Heart right ventricle (tissue), 16 donors: ENCODE results near the gene VPS13D. TPM values are rescaled to one million over a fixed set of nuclear protein-coding genes. Genes with fewer than 3 reads are reported as not detected.
"Not testable (repeated sequence)": the region's sequence is repeated elsewhere in the genome, so short reads cannot be mapped to it uniquely, and the experiment has no call there.

Experiments used
- ATAC-seq, 8 donors: fragments of 200-7000 bp; cut with Tn5 transposase; one replicate each; pipeline ENCODE4 v1.9.1; 2020; ENCODE audit warnings: mild to moderate bottlenecking in 8 of 8, moderate library complexity in 8 of 8, moderate number of reproducible peaks in 1 of 8
- DNase-seq, 2 donors: peaks; one replicate each; pipeline ENCODE4 v3.0.0-alpha.2; 2020
- H3K27ac ChIP-seq, 10 donors: fragments of 200-600 bp; sonication (generic) in 2 of 10; one replicate each; pipeline versions ENCODE4 v1.5.0 to v1.8.0; 2020 to 2022; ENCODE audit warnings: mild to moderate bottlenecking in 3 of 10
- H3K27me3 ChIP-seq, 7 donors: fragments of 200-600 bp; one replicate each; pipeline ENCODE4 v1.8.0; 2021 to 2022; ENCODE audit warnings: mild to moderate bottlenecking in 2 of 7
- H3K36me3 ChIP-seq, 9 donors: fragments of 200-600 bp; sonication (generic) in 1 of 9; one replicate each; pipeline versions ENCODE4 v1.5.0 to v1.8.0; 2020 to 2022; ENCODE audit warnings: mild to moderate bottlenecking in 2 of 9
- H3K4me1 ChIP-seq, 9 donors: fragments of 200-600 bp; sonication (generic) in 1 of 9; one replicate each; pipeline versions ENCODE4 v1.5.0 to v1.8.0; 2020 to 2022; ENCODE audit warnings: mild to moderate bottlenecking in 4 of 9
- H3K4me3 ChIP-seq, 10 donors: fragments of 200-600 bp; sonication (generic) in 2 of 10; one replicate each; pipeline versions ENCODE4 v1.5.0 to v1.8.0; 2020 to 2022; ENCODE audit warnings: mild to moderate bottlenecking in 7 of 10, moderate library complexity in 2 of 10
- H3K9me3 ChIP-seq, 11 donors: fragments of 200-600 bp in 10 of 11; sonication (generic) in 2 of 11; one replicate each; pipeline versions ENCODE4 v1.5.0 to v1.8.0; 2013 to 2022; ENCODE audit warnings: mild to moderate bottlenecking in 2 of 11, control low read depth in 1 of 11, moderate library complexity in 1 of 11
- WGBS, 2 donors: extraction: QIAGEN DNeasy Blood & Tissue Kit; methylation state at CpG; one replicate each; pipeline ENCODE4 v1.1.7; 2013; ENCODE audit warnings: inconsistent platforms in 1 of 2; 5-methylcytosine and 5-hydroxymethylcytosine counted together
- intact Hi-C, 10 donors: fragments of 100-400 bp; cut with DNase I; formaldehyde crosslinking; loops; one replicate each; pipeline versions ENCODE4 v1.11.1 to v1.14.2; 2022
- polyA plus RNA-seq, 2 donors: library from polyadenylated mRNA; stranded (reverse); fragments of 200-250 nt; gene quantifications; one replicate each; pipeline ENCODE4 v1.2.3, GENCODE V29; 2013
- total RNA-seq, 10 donors: library from RNA; stranded (reverse); fragmentation: NEBNext Ultra II Directional in 3 of 10; extraction: Animal tissue kit (Norgen Biotek cat#: 25700) in 3 of 10; gene quantifications; one replicate each; pipeline versions ENCODE4 v1.2.1 to v1.2.4, GENCODE V29; 2021 to 2023
- TF ChIP-seq, protein P1 (sequence below), 9 donors: fragments of 200-600 bp; sonication (generic) in 2 of 9; IDR thresholded peaks; one replicate each; pipeline versions ENCODE4 v1.5.0 to v1.8.0; 2021 to 2022; ENCODE audit warnings: antibody characterized with exemption in 9 of 9, mild to moderate bottlenecking in 5 of 9, moderate library complexity in 1 of 9
- donor health status: Arrhythmogenic right ventricular cardiomyopathy.
- donor health status: ischemic (EF 13 %, LVEDD 7.1; RV severe dilation, severe dysfunction).
- donor health status: healthy with polysubstance abuse.
- donor health status: DM: no; HTN: yes; CAD: no.
- donor health status: DM: no; HTN: no; CAD: no.
- donor health status: ischemic (EF 25% LVEDD 6.9; RV normal size, moderate dysfunction).
- donor health status: ischemic (EF 25% LVEDD 5.7; RV mildly dilated, moderate dysfunction).
- donor health status: healthy.
- donor health status: DM: yes; HTN: yes; CAD: no.
- donor health status: Ischemic cardiomyopathy.
- donor health status: ischemic (EF 35%, LVEDD 5.7; RV mildly dilated, moderate dysfunction).
- donor health status: nonischemic (EF 11% LVEDD 7.7; RV severe dilation, severe dysfunction).
- donor health status: DM: yes; HTN: yes; CAD: no.
- donor health status: PGD.
- donor health status: ischemic (EF 29% LVEDD 5.4; RV normal size, mild dysfunction).
- donor health status: nonischemic (EF 23%, LVEDD 6.1; RV moderate dilation, normal function).

Gene VPS13D
- total and polyA plus RNA-seq, 12 donors = 36.9 to 161 (median 83.3) TPM

DNA sequence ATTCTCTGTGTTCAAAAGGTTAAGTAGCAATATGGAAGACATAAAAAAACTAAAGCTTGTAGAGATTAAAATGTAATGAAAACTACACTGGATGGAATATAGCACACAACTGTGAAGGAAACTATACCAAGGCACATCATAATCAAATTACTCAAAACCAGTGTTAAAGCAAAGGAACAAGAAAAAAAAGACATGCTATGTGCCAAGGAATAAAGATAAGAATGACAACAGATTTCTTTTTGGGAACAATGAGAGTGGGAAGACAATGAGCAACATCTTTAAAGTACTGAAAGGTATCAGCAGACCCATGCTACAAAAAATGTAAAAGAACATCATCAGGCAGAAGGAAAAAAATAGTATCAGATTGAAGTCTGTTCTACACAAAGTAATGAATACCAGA is 157.8 kb downstream of the VPS13D start:
- H3K4me3 ChIP-seq = no peak overlapping the region
- intact Hi-C loops = loop anchor here in 1 of 10 donors (10.0 kb wide), 1 partner anchor 63 kb away; no protein-coding TSS in a partner anchor

DNA sequence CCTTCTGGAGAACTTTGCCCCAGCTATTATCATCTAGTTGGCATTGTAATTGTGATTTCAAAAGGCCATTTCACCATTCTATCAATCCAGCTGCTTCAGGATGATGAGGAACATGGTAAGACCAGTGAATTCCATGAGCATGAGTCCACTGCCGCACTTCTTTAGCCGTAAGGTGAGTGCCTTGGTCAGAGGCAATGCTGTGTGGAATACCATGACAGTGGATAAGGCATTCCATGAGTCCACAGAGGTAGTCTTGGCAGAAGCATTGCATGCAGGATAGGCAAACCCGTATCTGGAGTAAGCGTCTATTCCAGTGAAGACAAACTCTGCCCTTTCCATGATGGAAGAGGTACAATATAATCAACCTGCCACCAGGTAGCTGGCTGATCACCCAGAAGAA is 160.5 kb downstream of the VPS13D start:
- peaks cover 0 to 22% (median 0%) of the 10 kb centered on the region in 11 donors for H3K9me3 ChIP-seq
- H3K27ac ChIP-seq, ATAC-seq, DNase-seq, H3K4me1 ChIP-seq, intact Hi-C loops, H3K27me3 ChIP-seq, H3K4me3 ChIP-seq: not testable (repeated sequence)
- 98 to 100% methylated on average over 4 of the region's 4 CpGs for WGBS, 2 donors
- peaks cover 0 to 96% (median 51%) of the 10 kb centered on the region in 9 donors for H3K36me3 ChIP-seq

More for the DNA sequence above, 157.8 kb downstream of the VPS13D start:
- Histone ChIP-seq H3K9me3 (peaks cover 0 to 22% (median 0%) of the 10 kb centered on the region in 11 donors), H3K27ac (no peak overlapping the region), H3K4me1 (no peaks in the 10 kb centered on the region), H3K27me3 (no peaks in the 10 kb centered on the region), H3K36me3 (peaks cover 0 to 100% (median 74%) of the 10 kb centered on the region in 9 donors)
- TF ChIP-seq, protein P1, sequence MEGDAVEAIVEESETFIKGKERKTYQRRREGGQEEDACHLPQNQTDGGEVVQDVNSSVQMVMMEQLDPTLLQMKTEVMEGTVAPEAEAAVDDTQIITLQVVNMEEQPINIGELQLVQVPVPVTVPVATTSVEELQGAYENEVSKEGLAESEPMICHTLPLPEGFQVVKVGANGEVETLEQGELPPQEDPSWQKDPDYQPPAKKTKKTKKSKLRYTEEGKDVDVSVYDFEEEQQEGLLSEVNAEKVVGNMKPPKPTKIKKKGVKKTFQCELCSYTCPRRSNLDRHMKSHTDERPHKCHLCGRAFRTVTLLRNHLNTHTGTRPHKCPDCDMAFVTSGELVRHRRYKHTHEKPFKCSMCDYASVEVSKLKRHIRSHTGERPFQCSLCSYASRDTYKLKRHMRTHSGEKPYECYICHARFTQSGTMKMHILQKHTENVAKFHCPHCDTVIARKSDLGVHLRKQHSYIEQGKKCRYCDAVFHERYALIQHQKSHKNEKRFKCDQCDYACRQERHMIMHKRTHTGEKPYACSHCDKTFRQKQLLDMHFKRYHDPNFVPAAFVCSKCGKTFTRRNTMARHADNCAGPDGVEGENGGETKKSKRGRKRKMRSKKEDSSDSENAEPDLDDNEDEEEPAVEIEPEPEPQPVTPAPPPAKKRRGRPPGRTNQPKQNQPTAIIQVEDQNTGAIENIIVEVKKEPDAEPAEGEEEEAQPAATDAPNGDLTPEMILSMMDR (IDR thresholded peaks at IDR 0.05) = no peak
- ATAC-seq = no peak
- no peak for DNase-seq

DNA sequence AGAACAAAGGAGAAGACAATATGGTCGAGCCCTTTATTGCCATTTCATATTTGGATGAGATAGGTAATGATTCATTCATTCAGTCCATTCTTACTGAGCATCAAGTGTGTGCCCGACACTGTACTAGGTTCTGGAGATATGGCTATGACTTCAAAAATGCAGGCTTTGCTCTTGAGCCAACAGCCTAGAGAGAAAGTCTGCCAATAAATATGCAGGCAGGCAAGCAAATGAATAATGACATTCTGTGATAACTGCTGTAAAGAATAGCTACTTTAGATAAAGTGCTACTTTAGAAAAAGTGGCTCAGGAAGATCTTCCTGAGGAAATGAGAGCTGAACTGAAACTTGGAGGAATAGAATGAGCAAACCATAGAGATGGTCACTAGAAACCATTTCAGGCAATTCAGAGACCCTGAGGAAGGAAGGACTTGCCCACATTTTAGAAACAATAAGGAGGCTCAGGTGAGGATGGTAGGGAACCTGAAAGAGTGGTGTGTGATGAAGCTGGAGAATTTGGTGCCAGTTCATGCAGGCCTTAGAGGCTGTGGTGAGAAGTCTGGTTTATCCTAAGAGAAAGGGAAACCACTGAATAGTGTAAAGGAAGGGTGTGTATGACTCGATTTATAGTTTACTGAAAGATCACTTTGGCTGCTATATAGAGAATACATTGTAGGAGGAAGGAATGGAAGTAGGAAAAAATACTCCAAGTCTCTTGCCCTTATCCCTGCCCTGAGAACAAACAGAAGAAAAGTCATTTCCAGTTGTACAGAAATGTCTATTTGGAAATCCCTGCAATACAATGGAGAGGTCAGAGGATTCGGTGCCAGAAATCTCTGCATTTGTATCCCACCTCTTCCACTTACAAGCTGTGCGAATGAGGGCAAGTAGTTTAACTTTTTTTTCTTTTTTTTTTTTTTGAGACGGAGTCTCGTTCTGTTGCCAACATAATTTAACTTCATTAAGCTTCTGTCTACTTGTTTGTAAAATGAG is 167.9 kb downstream of the VPS13D start:
- peaks cover 0 to 77% (median 15%) of the 10 kb centered on the region in 9 donors for H3K36me3 ChIP-seq
- intact Hi-C loops = no loop called here
- ATAC-seq (peak in 4 of 8 donors; percentile 24 to 54 (median 33)), DNase-seq (no peak)
- H3K4me3 ChIP-seq = no peak overlapping the region
- TF ChIP-seq, protein P1 (IDR thresholded peaks at IDR 0.05) = no peak
- 62 to 71% methylated on average over 7 of the region's 7 CpGs for WGBS, 2 donors
- peaks cover 5 to 22% (median 12%) of the 10 kb centered on the region in 9 donors for H3K4me1 ChIP-seq
- no peaks in the 10 kb centered on the region for H3K27me3 ChIP-seq
- peak overlapping the region in 2 of 10 donors; percentile 7 to 46 for H3K27ac ChIP-seq
- no peaks in the 10 kb centered on the region for H3K9me3 ChIP-seq

DNA sequence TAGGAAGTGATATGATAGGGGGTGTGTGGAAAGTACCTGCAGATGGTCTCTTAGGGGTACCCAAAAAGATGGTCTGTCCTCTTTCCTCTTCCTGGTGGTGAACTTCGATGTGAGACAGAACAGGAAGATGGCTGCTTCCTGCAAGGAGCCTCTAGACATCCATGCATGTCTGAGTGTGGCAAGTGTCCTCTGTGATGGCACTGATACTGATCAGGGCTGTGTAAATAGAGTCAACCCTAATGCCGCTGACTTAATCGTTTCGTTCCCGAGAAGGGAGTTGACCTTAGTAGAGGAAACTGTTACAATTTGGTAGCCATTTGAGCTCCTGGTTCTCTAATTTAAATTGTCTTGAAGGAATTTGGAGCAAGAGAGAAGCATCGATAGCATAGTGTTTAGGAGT is 168.6 kb downstream of the VPS13D start:
- intact Hi-C loops = no loop called here
- H3K27me3 ChIP-seq = no peaks in the 10 kb centered on the region
- peak in 2 of 8 donors; percentile 19 to 47 for ATAC-seq
- WGBS, 2 donors = 64 to 68% methylated on average over 6 of the region's 6 CpGs
- H3K9me3 ChIP-seq = no peaks in the 10 kb centered on the region
- H3K36me3 ChIP-seq = peaks cover 0 to 77% (median 21%) of the 10 kb centered on the region in 9 donors
- no peak for DNase-seq
- H3K4me3 ChIP-seq = no peak overlapping the region
- peaks cover 5 to 22% (median 12%) of the 10 kb centered on the region in 9 donors for H3K4me1 ChIP-seq
- peak overlapping the region in 1 of 10 donors; percentile 46 for H3K27ac ChIP-seq
- TF ChIP-seq, protein P1 (IDR thresholded peaks at IDR 0.05) = no peak
